Osteoblast (primary cell): ENCODE results near the gene PPM1K. TPM values are rescaled to one million over a fixed set of nuclear protein-coding genes. Genes with fewer than 3 reads are reported as not detected.
A peak's percentile ranks its signal among the peaks of the same experiment; 100 is the strongest.

Experiments
- DNase-seq: peaks from one replicate; pipeline ENCODE4 v3.0.0; 2011; ENCODE audit warnings: low spot score, mixed read lengths; ENCODE audit not compliant: insufficient read length; ENCODE audit errors: missing footprints
- H2AFZ ChIP-seq: 2 replicates; pipeline ENCODE4 v1.6.0; 2011; ENCODE audit warnings: mild to moderate bottlenecking, low read length
- H3K27ac ChIP-seq: 2 replicates; pipeline ENCODE4 v1.5.1; 2011; ENCODE audit warnings: mild to moderate bottlenecking, low read depth, low read length, moderate library complexity
- H3K27me3 ChIP-seq: 2 replicates; pipeline ENCODE4 v1.6.0; 2012; ENCODE audit warnings: mild to moderate bottlenecking, control low read depth, inconsistent platforms, low read length, moderate library complexity; ENCODE audit not compliant: insufficient read depth
- H3K36me3 ChIP-seq: 2 replicates; pipeline ENCODE4 v1.5.1; 2011; ENCODE audit warnings: mild to moderate bottlenecking, low read length, control low read depth, moderate library complexity; ENCODE audit not compliant: insufficient read depth
- H3K4me1 ChIP-seq: 2 replicates; pipeline ENCODE4 v1.5.1; 2011; ENCODE audit warnings: mild to moderate bottlenecking, low read length, control low read depth, moderate library complexity; ENCODE audit not compliant: insufficient read depth
- H3K4me2 ChIP-seq: 2 replicates; pipeline ENCODE4 v1.6.0; 2011; ENCODE audit warnings: mild to moderate bottlenecking, low read length; ENCODE audit not compliant: insufficient read depth
- H3K4me3 ChIP-seq: fragments of 200-600 bp; sonication (generic); 3 replicates; pipeline ENCODE4 v1.5.1; 2012; ENCODE audit warnings: mild to moderate bottlenecking, low read length, inconsistent platforms; ENCODE audit not compliant: insufficient read depth
- H3K79me2 ChIP-seq: 2 replicates; pipeline ENCODE4 v1.6.0; 2012; ENCODE audit warnings: mild to moderate bottlenecking, low read length, control low read depth, inconsistent platforms; ENCODE audit not compliant: insufficient read depth
- H3K9me3 ChIP-seq: 2 replicates; pipeline ENCODE4 v1.5.1; 2011; ENCODE audit warnings: low read depth, low read length, control low read depth
- H4K20me1 ChIP-seq: 2 replicates; pipeline ENCODE4 v1.6.0; 2012; ENCODE audit warnings: mild to moderate bottlenecking, low read length, control low read depth; ENCODE audit not compliant: insufficient read depth
- CTCF ChIP-seq: IDR thresholded peaks from 2 replicates; pipeline ENCODE4 v1.5.1; 2011; ENCODE audit warnings: mild to moderate bottlenecking, low read depth, low read length, moderate library complexity; ENCODE audit errors: extremely low read depth
- total RNA-seq: library from RNA; depleted of rRNA; stranded (reverse); fragments of >200 nt; gene quantifications from 2 replicates; pipeline ENCODE4 v1.2.3, GENCODE V29; 2012

The PPM1K gene
- total RNA-seq, 1 donor = 21.0 TPM

GRCh38 chr4:88283661-88284438 is 511 bp downstream of the PPM1K start:
- peak overlapping the region; percentile 99 for H3K4me2 ChIP-seq
- DNase-seq = peak; percentile 87
- TF ChIP-seq CTCF = no peak
- peaks cover 19% of the 10 kb centered on the region for H3K4me1 ChIP-seq
- H3K9me3 ChIP-seq = no peaks in the 10 kb centered on the region
- peak overlapping the region; percentile 92 for H3K27ac ChIP-seq
- H3K79me2 ChIP-seq = peaks cover 23% of the 10 kb centered on the region
- peak overlapping the region; percentile 95 for H2AFZ ChIP-seq
- no peaks in the 10 kb centered on the region for H3K27me3 ChIP-seq
- H3K36me3 ChIP-seq = no peaks in the 10 kb centered on the region
- H4K20me1 ChIP-seq = no peaks in the 10 kb centered on the region
- peak overlapping the region; percentile 84 for H3K4me3 ChIP-seq

- TF ChIP-seq CTCF = no peak
- peaks cover 30% of the 10 kb centered on the region for H3K79me2 ChIP-seq
- H3K4me3 ChIP-seq = no peak overlapping the region
Observed at GRCh38 chr4:88280228-88280795, 4.0 kb downstream of the PPM1K start.

GRCh38 chr4:88277711-88278225 is 6.6 kb downstream of the PPM1K start:
- no peak for DNase-seq
- TF ChIP-seq CTCF = no peak
- Histone ChIP-seq H3K27ac (no peak overlapping the region), H2AFZ (no peak overlapping the region), H3K36me3 (no peaks in the 10 kb centered on the region), H3K27me3 (no peaks in the 10 kb centered on the region), H3K79me2 (peaks cover 30% of the 10 kb centered on the region), H3K4me1 (peaks cover 28% of the 10 kb centered on the region), H3K9me3 (no peaks in the 10 kb centered on the region), H3K4me3 (no peak overlapping the region), H4K20me1 (no peaks in the 10 kb centered on the region), H3K4me2 (no peak overlapping the region)

More at GRCh38 chr4:88280228-88280795, 4.0 kb downstream of the PPM1K start:
- DNase-seq = no peak
- H2AFZ ChIP-seq = no peak overlapping the region
- no peaks in the 10 kb centered on the region for H3K27me3 ChIP-seq
- H3K27ac ChIP-seq = no peak overlapping the region
- H3K36me3 ChIP-seq = no peaks in the 10 kb centered on the region
- H3K4me1 ChIP-seq = peaks cover 37% of the 10 kb centered on the region
- no peak overlapping the region for H3K4me2 ChIP-seq
- no peaks in the 10 kb centered on the region for H3K9me3 ChIP-seq
- no peaks in the 10 kb centered on the region for H4K20me1 ChIP-seq
